Hindlimb muscle (tissue), 1 donor: ENCODE measurements around the gene GUCA2B. TPM values are rescaled to one million over a fixed set of nuclear protein-coding genes. Genes with fewer than 3 reads are reported as not detected.

ENCODE experiments used
- DNase-seq: peaks from one replicate; pipeline ENCODE4 v3.0.0-alpha.2; 2013
- polyA plus RNA-seq: library from polyadenylated mRNA; unstranded; fragments of 120-200 nt; gene quantifications from one replicate; pipeline ENCODE4 v1.2.1, GENCODE V29; 2013; ENCODE audit not compliant: insufficient read length

GUCA2B gene
- polyA plus RNA-seq, 1 donor: not detected

DNA sequence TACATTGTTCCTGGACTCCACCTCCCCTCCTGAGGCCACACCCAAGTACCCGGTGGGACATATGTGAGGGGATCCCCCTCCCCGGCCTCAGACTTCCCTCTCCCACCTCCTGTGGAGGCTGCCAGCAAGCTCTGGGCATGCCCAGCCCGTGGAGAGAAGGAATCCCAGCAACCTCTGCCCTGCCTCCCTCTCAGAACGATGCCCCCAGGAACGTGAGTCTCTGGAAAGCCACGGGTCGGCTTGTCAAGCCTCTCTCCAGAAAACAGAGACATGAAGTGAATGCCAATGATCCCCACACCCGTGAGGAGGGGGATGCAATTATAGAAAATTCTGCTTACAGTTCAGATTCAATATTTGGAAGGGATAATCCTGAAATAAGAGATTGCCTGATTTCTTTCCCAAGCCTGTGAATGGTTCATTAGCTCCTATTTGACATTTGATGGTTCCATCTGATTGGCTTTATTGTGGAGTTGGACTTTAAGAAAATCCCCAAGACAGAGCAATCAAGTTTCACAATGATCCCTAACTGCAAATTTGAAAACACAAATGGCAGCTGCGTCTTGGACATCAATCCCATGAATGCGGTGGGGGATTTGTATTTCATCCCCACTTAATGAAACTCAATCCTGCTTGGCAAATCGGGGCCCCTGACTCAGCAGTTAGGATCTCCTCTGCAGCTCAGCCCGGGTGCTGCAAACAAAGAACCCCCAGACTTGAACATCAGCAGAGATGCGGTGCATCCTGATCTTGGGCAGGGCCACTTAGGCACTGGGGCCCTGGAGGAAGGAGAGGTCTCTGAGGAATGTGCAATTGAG is 9.1 kb upstream of the GUCA2B start:
- no peak for DNase-seq

DNA sequence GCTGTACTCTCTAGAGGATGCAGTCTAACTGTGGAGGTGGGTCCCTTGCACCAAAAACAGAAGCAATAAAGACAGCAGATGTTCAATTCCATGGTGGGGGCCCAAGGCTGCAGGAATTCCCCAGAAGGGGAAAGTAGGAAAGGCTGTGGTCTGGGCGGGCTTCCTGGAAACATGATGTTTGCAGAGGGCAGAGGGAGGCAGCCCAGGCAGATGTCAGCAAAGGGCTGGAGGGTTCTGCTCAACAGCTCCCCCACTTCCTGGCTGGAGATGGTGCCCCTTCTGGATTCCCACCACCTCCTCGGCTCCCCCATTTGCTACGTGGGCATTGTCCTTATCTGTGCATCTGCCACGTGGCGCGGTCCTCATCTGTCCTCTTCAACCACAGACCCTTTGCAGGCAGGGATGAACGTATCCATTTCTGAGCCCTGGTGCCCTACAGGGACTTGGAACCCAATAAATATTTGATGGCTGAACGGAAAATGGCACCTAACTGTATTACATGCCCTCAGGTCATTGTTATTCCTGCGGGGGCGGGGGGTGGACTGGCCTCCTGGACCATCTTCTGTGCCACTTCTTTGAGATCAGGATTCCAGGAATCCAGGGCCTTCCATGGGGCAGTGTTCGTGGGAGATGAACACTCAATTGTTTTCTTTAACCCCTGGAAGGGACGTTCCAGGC is 8.4 kb upstream of the GUCA2B start:
- DNase-seq: no peak

DNA sequence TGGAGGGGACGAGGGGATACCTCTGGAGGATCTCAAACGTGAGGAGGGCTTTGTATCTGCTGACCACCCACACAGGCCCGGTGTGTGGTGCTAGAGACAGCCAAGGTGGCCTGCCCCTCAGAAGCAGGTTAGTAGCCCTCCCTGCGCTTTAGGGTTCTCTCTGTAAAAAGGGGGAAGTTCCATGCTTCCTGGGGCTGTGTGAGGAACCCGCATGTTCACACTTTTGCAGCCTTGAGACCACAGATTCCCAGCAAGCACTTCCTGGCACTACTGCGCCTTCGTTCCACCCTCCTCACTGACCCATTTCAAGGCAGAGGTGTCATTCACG is 7.9 kb upstream of the GUCA2B start:
- DNase-seq: no peak

DNA sequence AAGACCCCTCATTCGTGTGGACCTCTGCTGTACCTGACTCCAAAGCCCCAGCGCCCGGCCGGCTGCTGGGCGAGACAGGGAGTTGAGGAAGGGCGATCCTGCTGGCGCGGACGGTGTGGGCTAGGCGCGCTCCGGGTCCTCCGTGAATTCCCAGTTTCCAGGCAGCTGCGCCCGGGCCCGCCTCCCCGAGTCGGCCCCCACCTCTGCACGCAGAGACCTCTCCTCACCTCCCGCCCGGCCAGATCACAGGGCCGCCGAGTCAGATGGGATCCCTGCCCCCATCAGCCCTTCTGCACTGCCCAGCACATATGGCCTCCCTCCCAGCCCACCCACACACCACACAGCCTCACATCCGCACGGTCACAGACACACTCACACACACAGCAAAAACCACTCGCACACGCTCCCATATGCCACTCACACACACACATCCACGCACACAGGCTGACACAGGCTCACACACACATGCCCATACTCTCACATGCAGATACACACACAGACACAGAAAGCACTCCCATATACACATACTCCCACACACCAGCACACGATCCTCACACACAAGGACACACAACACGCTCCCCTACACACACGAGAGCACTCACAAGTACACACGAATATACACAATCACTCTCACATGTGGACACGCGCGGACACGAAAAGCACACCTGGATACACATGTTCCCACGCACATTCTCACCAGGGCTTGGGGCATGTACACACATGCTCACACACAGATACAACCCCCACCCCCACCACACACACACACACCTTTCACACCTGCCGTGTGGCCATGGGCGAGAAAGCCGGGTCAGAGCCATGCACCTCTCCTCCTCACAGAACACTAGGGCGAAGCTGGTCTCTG is 7.2 kb upstream of the GUCA2B start:
- no peak for DNase-seq

DNA sequence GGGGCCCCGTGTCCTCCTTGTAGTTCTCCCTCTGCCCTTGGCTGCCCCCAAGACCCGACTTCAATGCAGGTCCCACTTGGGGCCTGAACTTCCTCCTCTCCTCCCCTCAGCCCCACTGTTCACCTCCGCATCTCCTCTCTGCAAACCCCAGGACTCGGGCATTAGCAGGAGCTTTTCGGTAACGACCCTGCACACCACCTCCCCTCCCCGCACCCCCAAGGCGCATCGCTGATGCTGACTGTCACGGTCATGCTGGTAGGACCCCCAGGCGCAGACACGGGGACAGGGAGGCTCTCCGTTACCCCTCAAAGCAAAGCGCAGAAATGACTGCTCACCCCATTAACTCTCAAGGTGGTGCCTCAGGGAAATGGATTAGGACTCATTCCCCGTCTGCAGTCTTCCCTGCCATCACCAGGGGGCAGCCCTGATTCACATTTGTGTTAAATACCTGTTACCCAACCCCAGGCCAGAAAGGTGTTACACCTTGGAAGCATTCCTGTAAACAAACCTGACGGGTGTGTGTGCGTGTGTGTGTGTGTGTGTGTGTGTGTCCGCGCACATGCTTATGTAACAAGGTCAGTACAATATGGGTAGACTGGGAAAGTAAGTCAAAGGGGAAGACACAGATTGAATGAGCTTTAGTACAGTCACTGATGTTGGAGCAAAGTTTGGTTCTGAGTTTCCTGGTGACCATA is 6.4 kb upstream of the GUCA2B start:
- no peak for DNase-seq

DNA sequence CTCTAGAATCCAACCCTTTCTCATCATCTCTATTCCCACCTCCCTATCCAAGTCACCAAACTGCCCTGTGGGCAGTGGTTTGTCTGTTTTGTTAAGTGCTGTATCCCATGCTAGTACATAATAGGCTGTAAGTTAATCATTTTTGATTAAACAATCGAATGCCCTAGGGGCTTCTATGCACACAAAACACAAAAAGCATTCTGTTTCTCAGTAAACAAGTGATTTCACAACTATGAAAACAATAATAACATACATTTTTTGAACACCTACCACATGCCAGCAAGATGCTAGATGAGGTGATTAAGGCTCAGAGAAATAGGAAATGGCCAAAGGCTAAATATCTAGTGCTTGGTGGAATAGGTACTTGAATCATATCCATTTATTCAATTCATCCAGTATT is 5.0 kb upstream of the GUCA2B start:
- no peak for DNase-seq

DNA sequence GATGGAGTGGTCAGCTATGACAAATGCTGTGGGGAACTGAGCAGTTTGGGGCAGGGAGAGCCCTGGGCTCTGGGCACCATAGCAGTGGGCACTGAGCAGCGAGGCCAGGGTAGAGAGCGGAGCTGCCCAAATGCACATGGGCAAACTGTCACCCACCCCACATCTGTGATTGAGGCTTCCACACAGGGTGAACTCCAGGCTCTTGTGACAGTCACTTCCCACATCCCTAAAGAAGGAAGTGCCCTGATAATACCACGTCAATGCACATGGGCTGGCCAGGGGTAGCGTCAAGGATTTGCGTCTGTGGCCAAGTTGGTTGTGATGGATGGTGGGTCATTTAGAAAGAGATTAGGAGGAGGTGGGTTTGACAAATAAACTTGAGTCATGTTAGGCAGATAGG is 2.6 kb upstream of the GUCA2B start:
- no peak for DNase-seq

DNA sequence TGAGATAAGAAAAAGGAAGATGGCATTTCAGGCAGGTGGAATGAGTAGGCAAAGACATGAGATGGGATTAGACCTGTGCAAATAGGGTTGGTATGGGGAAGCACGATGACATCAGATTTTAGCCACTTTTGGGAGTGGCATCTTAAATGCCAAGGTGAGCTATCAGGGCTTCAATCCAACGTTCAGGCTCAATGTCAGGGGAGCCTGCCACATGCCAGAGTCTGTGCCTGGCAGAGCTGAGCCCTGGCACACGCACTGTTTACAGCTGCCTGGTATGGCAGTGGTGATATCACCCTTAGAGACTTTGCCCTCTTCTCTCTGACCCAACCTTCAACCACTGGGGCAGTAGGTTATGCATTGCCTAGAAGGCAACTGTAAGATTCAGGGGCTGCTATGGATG is 1.1 kb upstream of the GUCA2B start:
- DNase-seq: no peak

DNA sequence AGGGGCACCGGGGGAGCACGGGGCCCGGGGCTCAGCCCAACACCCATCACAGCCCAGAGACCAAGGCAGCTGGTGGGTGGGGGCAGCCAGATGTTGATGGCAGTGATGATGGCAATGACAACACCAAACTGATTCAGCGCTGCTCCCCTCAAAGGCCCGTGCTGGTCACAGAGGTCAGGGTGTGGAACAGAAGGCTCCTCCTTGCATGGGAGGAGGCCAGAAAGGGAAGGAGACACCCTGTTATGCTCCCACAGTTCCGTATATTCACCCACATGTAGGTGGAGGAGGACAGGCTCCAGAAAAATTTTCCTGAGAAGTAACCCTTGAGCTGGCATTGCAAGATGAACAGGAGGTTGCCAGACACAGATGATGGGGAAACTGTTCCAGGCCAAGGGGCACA is 414 bp downstream of the GUCA2B start:
- no peak for DNase-seq

DNA sequence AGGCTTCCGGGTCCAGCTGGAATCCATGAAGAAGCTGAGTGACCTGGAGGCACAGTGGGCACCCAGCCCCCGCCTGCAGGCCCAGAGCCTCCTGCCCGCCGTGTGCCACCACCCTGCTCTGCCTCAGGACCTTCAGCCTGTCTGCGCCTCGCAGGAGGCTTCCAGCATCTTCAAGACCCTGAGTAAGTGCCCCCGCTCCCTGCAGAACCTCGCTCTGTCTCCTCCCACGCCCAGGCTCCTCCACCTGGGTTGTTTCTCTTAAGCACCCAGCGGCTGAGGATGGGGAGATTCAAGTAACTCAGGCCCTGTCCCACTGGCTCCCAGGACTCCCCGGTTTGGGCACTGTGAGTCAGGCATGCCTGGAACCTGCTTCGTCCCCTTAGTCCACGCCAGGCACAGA is 1.5 kb downstream of the GUCA2B start:
- no peak for DNase-seq

DNA sequence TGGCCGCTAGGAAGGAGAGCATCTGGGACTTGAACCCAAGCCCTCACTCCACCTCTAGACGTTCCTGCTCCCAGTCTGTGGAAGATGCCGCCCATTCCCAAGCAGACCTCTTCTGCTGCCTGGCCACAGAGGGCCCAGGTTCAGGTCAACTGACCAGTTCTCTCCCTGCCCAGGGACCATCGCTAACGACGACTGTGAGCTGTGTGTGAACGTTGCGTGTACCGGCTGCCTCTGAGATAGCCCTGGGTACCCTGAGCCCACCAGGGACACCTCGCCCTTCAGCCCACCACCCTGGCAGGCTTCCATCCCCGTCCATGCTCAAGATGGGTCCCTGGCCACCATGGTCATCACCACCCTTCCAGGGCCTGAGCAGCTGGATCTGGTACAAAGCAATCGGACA is 2.2 kb downstream of the GUCA2B start:
- DNase-seq: no peak

DNA sequence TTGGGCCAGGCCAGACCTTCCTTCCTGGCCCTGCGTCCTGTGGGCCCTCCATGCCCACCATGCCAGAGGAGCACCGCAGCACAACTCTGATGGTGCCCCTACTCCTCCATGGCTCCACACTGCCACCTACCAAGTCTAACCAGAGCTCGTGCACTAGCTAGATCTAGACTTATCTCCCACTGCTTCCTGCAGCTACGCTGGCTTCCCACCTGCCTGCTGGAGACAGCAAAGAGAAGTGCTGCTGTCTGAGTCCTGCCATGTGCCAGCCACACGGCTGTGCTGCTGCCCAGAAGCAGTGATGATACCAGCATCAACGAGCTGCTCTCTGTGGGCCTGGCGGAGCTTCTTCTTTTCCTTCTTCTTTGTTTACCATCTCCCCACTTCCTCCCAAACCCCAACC is 4.5 kb downstream of the GUCA2B start:
- DNase-seq: no peak

DNA sequence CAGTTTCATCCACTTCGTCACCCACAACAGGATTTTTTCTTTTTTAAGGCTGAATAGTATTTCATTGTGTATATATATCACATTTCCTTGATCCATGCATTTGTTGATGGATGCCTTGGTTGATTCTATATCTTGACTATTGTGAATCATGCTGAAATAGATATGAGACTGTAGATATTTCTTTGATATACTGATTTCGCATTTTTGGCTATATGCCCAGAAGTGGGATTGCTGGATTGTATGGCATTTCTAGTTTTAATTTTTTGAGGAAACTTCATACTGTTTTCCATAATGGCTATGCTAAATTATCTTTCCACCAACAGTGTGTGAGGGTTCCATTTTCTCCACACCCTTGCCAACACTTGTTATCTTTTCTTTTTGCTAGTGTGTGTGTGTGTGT is 5.0 kb downstream of the GUCA2B start:
- no peak for DNase-seq

DNA sequence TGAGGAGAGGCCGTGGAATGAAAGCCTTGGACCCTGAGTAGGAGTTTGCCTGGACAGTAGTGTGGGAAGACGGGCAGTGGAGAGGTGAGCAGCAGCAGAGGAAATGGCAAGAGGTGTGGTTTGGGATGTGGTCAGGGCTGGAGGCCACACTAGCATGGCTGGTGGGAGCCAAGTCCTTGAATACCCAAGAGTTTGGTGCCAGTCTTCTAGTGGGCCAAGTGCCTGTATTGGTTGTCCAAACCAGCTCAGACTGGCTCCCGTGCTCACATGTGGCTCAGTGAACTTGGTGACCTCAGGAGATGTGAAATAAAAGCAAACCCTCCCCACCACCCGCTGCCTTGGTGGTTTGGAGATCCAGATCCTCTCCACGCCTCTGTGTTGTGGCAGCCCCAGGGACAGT is 9.0 kb downstream of the GUCA2B start:
- DNase-seq: no peak

DNA sequence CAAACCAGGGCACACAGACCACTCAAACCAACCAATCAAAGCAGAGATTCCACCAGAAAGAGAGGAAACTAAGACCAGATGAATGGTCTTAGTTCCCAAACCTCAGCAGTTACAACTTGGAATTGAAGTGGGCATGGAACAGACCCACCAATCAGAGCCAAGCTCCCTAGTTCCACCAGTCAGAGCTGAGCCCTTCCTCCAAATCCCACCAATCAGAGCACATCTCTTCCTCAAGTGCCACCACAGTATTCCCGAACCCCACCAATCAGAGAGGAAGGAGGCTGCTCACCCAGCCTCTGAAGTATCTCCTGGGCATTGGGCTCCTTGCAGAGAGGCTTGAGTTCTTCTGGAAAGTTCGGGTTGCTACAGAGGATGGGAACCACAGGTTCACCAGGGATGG is 9.9 kb downstream of the GUCA2B start:
- no peak for DNase-seq

DNA sequence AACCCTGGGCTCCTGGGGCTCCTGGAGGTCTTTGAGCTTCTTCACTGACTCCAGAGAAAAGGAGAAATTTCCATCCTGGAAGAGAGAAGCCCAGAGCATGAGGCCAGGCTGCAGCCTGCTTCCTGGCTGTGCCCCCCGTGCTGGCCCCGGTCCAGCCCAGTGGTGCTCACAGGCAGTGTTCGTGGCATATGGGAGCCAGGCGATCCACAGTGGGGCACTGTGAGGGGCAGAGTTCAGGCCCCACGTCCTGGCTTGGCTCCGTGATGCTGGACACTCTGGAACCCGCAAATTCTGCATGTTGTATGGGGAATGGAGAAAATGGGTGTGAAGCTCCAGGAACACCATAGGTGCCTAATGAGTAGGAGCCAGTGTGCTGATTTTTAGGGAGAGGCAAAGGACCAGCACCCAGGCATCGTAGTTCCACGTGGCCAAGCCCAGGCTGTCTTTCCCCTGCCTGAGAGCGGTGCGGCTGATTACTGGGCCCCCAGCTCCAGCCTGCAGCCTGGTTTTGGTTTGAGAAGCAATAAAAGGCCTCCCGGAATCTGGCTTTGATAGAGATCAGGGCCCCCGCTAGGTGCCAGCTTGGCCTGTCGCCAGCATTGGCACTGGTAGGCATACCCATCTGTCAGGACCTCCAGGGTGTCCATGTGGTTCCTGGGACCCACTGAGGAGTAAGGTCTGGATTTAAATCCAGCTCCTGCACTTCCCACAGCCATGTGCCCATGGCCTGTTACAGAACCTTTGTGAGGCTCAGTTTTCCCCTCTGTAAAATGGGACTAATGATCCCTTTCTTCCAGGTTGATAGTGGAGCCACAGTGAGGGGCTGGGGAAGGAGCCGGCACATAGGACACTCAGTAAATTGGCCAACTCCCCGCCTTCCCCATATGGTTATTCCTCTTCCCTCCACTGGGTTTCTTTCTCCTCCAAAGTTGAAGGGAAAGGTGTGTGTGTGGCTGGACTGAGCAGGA is 10.6 kb downstream of the GUCA2B start:
- DNase-seq: no peak

DNA sequence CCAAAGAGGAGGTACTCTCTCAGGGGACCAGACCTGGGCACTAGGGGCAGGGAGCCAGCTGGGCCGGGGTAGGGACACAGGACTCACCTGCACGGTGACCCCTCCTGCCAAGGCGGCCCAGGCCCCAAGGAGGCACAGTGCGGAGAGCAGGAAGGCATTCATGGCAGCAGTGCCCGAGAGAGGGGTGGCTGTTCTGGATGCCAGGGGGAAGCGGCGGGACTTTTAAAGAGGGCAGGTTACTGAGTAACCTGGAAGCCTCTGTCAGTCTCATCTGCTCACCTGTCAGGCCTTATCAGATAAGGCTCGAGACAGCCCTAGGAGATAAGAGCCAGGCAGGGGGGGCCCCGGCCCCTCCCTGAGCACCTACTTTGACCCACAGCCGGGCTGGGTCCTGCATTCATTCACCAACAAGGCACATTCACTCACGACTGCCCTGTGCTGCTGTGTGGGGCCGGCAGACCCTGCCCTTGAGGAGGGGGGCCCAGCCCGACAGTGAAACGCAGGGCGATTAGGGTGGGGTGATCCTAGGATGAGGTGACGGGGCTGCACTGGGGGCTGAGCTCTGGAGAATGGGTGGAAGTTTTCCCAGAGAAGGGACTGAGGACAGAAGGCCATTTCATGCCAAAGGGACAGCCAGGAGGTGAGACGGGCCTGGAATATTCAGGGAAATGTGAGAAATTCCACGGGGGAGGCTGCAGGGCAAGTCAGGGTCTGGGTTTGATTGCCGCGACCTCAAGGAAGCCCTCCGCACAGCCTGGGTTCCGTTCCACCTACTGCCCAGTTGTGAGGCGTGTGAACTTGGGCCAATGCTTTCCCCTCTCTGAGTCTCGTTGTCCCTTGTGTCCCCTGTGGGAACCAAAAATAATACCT is 11.6 kb downstream of the GUCA2B start, which contains the start of gene GUCA2A:
Gene GUCA2A, minus strand, starts transcription at position 195 of the 870 bp plus-strand sequence. Its CDS starts 33 bp downstream, at position 162.
- no peak for DNase-seq

DNA sequence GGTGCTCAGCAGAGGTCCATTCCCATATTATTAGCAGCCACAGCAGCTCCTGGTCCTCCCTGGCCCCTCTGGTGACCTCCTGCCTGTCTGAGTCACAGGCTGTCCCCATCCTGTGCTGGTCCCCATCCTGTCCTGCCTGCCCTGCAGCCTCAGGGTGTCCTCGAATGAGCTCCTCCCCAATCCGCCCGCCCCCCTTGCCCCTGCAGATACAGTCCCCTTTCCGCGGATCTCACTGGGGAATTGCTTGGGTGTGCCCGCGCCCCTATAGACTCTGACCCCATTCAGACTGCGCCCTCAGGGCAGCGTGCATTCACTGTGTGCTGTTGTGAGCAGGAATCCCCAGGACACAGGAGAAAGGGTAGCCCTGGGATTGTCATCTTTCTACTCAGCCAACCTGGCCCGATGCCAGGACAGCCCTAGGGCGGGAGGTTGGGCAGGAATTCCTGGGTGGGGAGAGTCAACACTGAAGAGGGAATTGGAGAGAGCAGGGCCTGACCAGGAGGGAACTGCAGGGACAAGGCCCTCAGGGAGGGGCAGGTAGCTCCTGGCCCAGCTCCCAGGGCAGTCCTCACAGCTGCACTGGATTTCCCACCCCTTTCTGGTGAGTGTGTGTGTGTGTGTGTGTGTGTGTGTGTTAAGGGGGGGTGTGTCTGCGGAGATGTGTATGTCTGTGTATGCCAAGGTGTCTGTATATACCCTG is 12.5 kb downstream of the GUCA2B start:
- no peak for DNase-seq

DNA sequence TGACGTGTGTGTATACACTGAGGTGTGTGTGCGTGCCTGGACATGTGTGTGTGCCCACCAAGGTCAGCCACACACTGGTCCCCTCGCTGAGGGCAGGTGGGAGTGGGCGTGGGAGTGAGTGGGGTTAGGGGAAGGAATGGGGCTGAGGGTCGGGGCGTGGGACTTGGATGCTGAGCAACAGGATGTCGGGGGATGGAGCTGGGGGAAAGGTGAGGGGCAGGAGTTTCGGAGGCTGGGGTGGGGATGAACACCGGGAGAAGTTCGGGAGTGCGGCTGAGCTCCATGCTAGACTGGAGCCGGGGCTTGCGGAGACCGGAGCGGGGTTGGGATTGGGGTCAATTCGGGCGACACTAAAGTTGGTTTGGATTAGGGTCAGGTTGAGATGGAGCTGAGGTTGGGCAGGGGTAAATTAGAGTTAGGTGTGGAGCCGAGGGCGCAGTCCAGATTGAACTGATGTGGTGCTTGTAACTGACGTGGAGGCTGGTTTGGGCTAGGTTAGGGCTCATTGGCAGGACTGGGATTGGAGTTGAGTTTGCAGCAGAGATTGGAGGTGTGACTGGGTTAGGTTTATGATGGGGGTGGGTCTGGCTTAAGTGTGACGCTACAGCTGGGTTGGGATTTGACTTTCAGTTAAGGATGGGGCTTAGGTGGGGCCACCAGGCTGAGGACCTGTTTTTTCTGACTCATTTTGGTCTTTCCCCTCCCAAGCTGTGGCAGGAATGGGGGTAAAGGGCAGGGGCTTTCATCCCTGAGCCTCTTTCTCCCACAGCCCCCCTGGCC is 14.6 kb downstream of the GUCA2B start:
- DNase-seq: no peak
